ENCODE results near the gene DAPK1.

The DAPK1 gene

GRCh38 chr9:87655731-87656130 lies 158.1 kb downstream of the DAPK1 start:
- 96% methylated on average over 8 of the region's 9 CpGs for WGBS
- H2AK5ac ChIP-seq (ENCODE audit: low read length, severe bottlenecking), result no peak overlapping the region
- no peaks in the 10 kb centered on the region for H3K27me3 ChIP-seq (ENCODE audit: control insufficient read depth in 1 of 2, insufficient read depth in 1 of 2, low read length in 2 of 2)
- no peak overlapping the region for H2BK120ac ChIP-seq (ENCODE audit: low read depth, low read length)
- H3K23ac ChIP-seq (ENCODE audit: low read length in 2 of 2), result no peak overlapping the region
- no peak overlapping the region for H2AFZ ChIP-seq (ENCODE audit: low read depth, low read length)
- peaks cover 21% of the 10 kb centered on the region for H3K79me1 ChIP-seq (replicated peaks; ENCODE audit: low read length, poor library complexity, severe bottlenecking)
- no peak overlapping the region for H3K18ac ChIP-seq (ENCODE audit: low read depth in 1 of 2, low read length in 2 of 2)
- no peak overlapping the region for H2BK5ac ChIP-seq (ENCODE audit: low read depth, low read length, poor library complexity, severe bottlenecking)
- no peak overlapping the region for H3K27ac ChIP-seq (ENCODE audit: low read length, poor library complexity, severe bottlenecking)
- H4K8ac ChIP-seq (ENCODE audit: low read length), result no peak overlapping the region
- peaks cover 13 to 46% of the 10 kb centered on the region in 2 experiments for H3K36me3 ChIP-seq (ENCODE audit: control insufficient read depth in 1 of 2, insufficient read depth in 2 of 2, low read depth in 1 of 2, low read length in 2 of 2)
- H3K14ac ChIP-seq (ENCODE audit: low read length in 2 of 2), result no peak overlapping the region
- H2BK15ac ChIP-seq (ENCODE audit: low read depth, poor library complexity, severe bottlenecking), result no peak overlapping the region
- H3K4me1 ChIP-seq (ENCODE audit: control insufficient read depth, insufficient read depth, low read depth, low read length), result peaks cover 9% of the 10 kb centered on the region
- DNase-seq, result no peak
- H3K4me3 ChIP-seq (ENCODE audit: insufficient read depth in 1 of 2, low read depth in 1 of 2, low read length in 2 of 2), result no peak overlapping the region
- no peak overlapping the region for H3K4ac ChIP-seq (ENCODE audit: low read depth in 1 of 2, low read length in 2 of 2)
- H3K9me3 ChIP-seq (ENCODE audit: control insufficient read depth, low read length), result no peaks in the 10 kb centered on the region
- H4K91ac ChIP-seq (ENCODE audit: low read length), result no peak overlapping the region
- no peak overlapping the region for H3K9ac ChIP-seq (ENCODE audit: low read length)
- no peak overlapping the region for H3K4me2 ChIP-seq (ENCODE audit: low read length, poor library complexity, severe bottlenecking)
- no peak overlapping the region for H2BK12ac ChIP-seq (ENCODE audit: low read length in 2 of 2)

- no peak overlapping the region for H2BK5ac ChIP-seq (ENCODE audit: low read depth, low read length, poor library complexity, severe bottlenecking)
- H4K8ac ChIP-seq (ENCODE audit: low read length), result no peak overlapping the region
- H2BK15ac ChIP-seq (ENCODE audit: low read depth, poor library complexity, severe bottlenecking), result no peak overlapping the region
- no peak overlapping the region for H3K4ac ChIP-seq (ENCODE audit: low read depth in 1 of 2, low read length in 2 of 2)
- H3K36me3 ChIP-seq (ENCODE audit: control insufficient read depth in 1 of 2, insufficient read depth in 2 of 2, low read depth in 1 of 2, low read length in 2 of 2), result peaks cover 10 to 42% of the 10 kb centered on the region in 2 experiments
- no peak overlapping the region for H2AFZ ChIP-seq (ENCODE audit: low read depth, low read length)
- H2BK12ac ChIP-seq (ENCODE audit: low read length in 2 of 2), result no peak overlapping the region
- no peak overlapping the region for H2AK5ac ChIP-seq (ENCODE audit: low read length, severe bottlenecking)
- no peak overlapping the region for H2BK120ac ChIP-seq (ENCODE audit: low read depth, low read length)
- WGBS, result 76% methylated on average over 7 of the region's 8 CpGs
- peaks cover 19% of the 10 kb centered on the region for H3K79me1 ChIP-seq (replicated peaks; ENCODE audit: low read length, poor library complexity, severe bottlenecking)
- H3K27me3 ChIP-seq (ENCODE audit: control insufficient read depth in 1 of 2, insufficient read depth in 1 of 2, low read length in 2 of 2), result no peaks in the 10 kb centered on the region
- H3K9ac ChIP-seq (ENCODE audit: low read length), result peak overlapping the region; percentile 52
- H3K14ac ChIP-seq (ENCODE audit: low read length in 2 of 2), result no peak overlapping the region
- H3K9me3 ChIP-seq (ENCODE audit: control insufficient read depth, low read length), result no peaks in the 10 kb centered on the region
- peaks cover 9% of the 10 kb centered on the region for H3K4me1 ChIP-seq (ENCODE audit: control insufficient read depth, insufficient read depth, low read depth, low read length)
- H3K18ac ChIP-seq (ENCODE audit: low read depth in 1 of 2, low read length in 2 of 2), result no peak overlapping the region
- no peak overlapping the region for H3K4me2 ChIP-seq (ENCODE audit: low read length, poor library complexity, severe bottlenecking)
- peak overlapping the region; percentile 13 for H3K27ac ChIP-seq (ENCODE audit: low read length, poor library complexity, severe bottlenecking)
- no peak overlapping the region for H3K4me3 ChIP-seq (ENCODE audit: insufficient read depth in 1 of 2, low read depth in 1 of 2, low read length in 2 of 2)
- H4K91ac ChIP-seq (ENCODE audit: low read length), result no peak overlapping the region
- DNase-seq, result peak; percentile 17
- H3K23ac ChIP-seq (ENCODE audit: low read length in 2 of 2), result no peak overlapping the region
These were observed 158.8 kb downstream of the DAPK1 start for GRCh38 chr9:87656485-87656884.

- no peak overlapping the region for H3K4ac ChIP-seq (ENCODE audit: low read depth in 1 of 2, low read length in 2 of 2)
- no peak overlapping the region for H2BK12ac ChIP-seq (ENCODE audit: low read length in 2 of 2)
- no peak overlapping the region for H3K18ac ChIP-seq (ENCODE audit: low read depth in 1 of 2, low read length in 2 of 2)
- H3K9ac ChIP-seq (ENCODE audit: low read length), result no peak overlapping the region
- H3K23ac ChIP-seq (ENCODE audit: low read length in 2 of 2), result no peak overlapping the region
- WGBS, result 78% methylated on average over 6 of the region's 6 CpGs
- no peak overlapping the region for H2BK120ac ChIP-seq (ENCODE audit: low read depth, low read length)
- H2AFZ ChIP-seq (ENCODE audit: low read depth, low read length), result no peak overlapping the region
- no peaks in the 10 kb centered on the region for H3K27me3 ChIP-seq (ENCODE audit: control insufficient read depth in 1 of 2, insufficient read depth in 1 of 2, low read length in 2 of 2)
- H3K36me3 ChIP-seq (ENCODE audit: control insufficient read depth in 1 of 2, insufficient read depth in 2 of 2, low read depth in 1 of 2, low read length in 2 of 2), result peaks cover 9 to 39% of the 10 kb centered on the region in 2 experiments
- H2BK5ac ChIP-seq (ENCODE audit: low read depth, low read length, poor library complexity, severe bottlenecking), result no peak overlapping the region
- no peak overlapping the region for H2BK15ac ChIP-seq (ENCODE audit: low read depth, poor library complexity, severe bottlenecking)
- no peak overlapping the region for H2AK5ac ChIP-seq (ENCODE audit: low read length, severe bottlenecking)
- no peak overlapping the region for H3K4me3 ChIP-seq (ENCODE audit: insufficient read depth in 1 of 2, low read depth in 1 of 2, low read length in 2 of 2)
- H3K27ac ChIP-seq (ENCODE audit: low read length, poor library complexity, severe bottlenecking), result peak overlapping the region; percentile 13
- no peak overlapping the region for H3K4me2 ChIP-seq (ENCODE audit: low read length, poor library complexity, severe bottlenecking)
- DNase-seq, result no peak
- peaks cover 9% of the 10 kb centered on the region for H3K4me1 ChIP-seq (ENCODE audit: control insufficient read depth, insufficient read depth, low read depth, low read length)
- H4K8ac ChIP-seq (ENCODE audit: low read length), result no peak overlapping the region
- H3K79me1 ChIP-seq (replicated peaks; ENCODE audit: low read length, poor library complexity, severe bottlenecking), result peaks cover 18% of the 10 kb centered on the region
- no peak overlapping the region for H3K14ac ChIP-seq (ENCODE audit: low read length in 2 of 2)
- H4K91ac ChIP-seq (ENCODE audit: low read length), result no peak overlapping the region
- H3K9me3 ChIP-seq (ENCODE audit: control insufficient read depth, low read length), result no peaks in the 10 kb centered on the region
These were observed 159.5 kb downstream of the DAPK1 start for GRCh38 chr9:87657190-87657589.

DNA sequence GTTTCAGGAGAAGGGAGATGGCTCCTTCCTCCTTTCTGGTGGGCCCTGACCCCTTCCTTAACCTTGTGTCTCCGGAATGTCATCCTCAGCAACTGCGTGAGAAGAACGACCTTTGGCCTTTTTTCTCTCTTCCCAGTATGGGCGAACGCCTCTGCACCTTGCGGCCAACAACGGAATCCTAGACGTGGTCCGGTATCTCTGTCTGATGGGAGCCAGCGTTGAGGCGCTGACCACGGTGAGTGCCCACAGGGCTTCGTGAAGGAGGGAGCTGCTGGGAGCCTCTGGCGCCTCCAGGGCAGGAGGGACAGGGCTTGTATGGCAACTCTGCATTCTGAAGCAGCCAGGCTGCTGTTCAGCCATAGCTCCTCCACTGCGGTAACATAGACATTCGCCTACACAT lies 160.2 kb downstream of the DAPK1 start:
- Histone ChIP-seq H3K4ac (ENCODE audit: low read depth in 1 of 2, low read length in 2 of 2) (no peak overlapping the region), H3K14ac (ENCODE audit: low read length in 2 of 2) (no peak overlapping the region), H3K23ac (ENCODE audit: low read length in 2 of 2) (no peak overlapping the region), H3K4me3 (ENCODE audit: insufficient read depth in 1 of 2, low read depth in 1 of 2, low read length in 2 of 2) (no peak overlapping the region), H3K9ac (ENCODE audit: low read length) (no peak overlapping the region), H2BK120ac (ENCODE audit: low read depth, low read length) (no peak overlapping the region), H3K27ac (ENCODE audit: low read length, poor library complexity, severe bottlenecking) (no peak overlapping the region), H2AFZ (ENCODE audit: low read depth, low read length) (no peak overlapping the region), H2AK5ac (ENCODE audit: low read length, severe bottlenecking) (no peak overlapping the region), H3K4me1 (ENCODE audit: control insufficient read depth, insufficient read depth, low read depth, low read length) (peaks cover 9% of the 10 kb centered on the region), H3K4me2 (ENCODE audit: low read length, poor library complexity, severe bottlenecking) (no peak overlapping the region), H3K27me3 (ENCODE audit: control insufficient read depth in 1 of 2, insufficient read depth in 1 of 2, low read length in 2 of 2) (no peaks in the 10 kb centered on the region), H2BK15ac (ENCODE audit: low read depth, poor library complexity, severe bottlenecking) (no peak overlapping the region), H3K79me1 (replicated peaks; ENCODE audit: low read length, poor library complexity, severe bottlenecking) (peaks cover 18% of the 10 kb centered on the region), H3K9me3 (ENCODE audit: control insufficient read depth, low read length) (no peaks in the 10 kb centered on the region), H2BK12ac (ENCODE audit: low read length in 2 of 2) (no peak overlapping the region), H3K18ac (ENCODE audit: low read depth in 1 of 2, low read length in 2 of 2) (no peak overlapping the region), H4K8ac (ENCODE audit: low read length) (no peak overlapping the region), H3K36me3 (ENCODE audit: control insufficient read depth in 1 of 2, insufficient read depth in 2 of 2, low read depth in 1 of 2, low read length in 2 of 2) (peaks cover 9 to 39% of the 10 kb centered on the region in 2 experiments), H4K91ac (ENCODE audit: low read length) (no peak overlapping the region), H2BK5ac (ENCODE audit: low read depth, low read length, poor library complexity, severe bottlenecking) (no peak overlapping the region)
- WGBS, result 90% methylated on average over 16 of the region's 16 CpGs
- no peak for DNase-seq

All from mesenchymal stem cell (in vitro differentiated cells and primary cell).